Prostate gland (tissue), 2 donors: Measurements from ENCODE around the gene DNAAF5.

Experiments
- POLR2A ChIP-seq: fragments of 450-650 bp; IDR thresholded peaks from one replicate; pipeline ENCODE4 v1.6.1; 2016; ENCODE audit warnings: antibody characterized with exemption, mild to moderate bottlenecking
- TF ChIP-seq, protein P1 (sequence below), 4 experiments: fragments of 200-600 bp in 2 of 4; fragments of 450-650 bp in 2 of 4; sonication (generic) in 2 of 4; IDR thresholded peaks; 1 replicate in 3 of 4; 2 replicates in 1 of 4; pipeline ENCODE4 v1.5.1; 2016 to 2019; ENCODE audit warnings: antibody characterized with exemption in 4 of 4, mild to moderate bottlenecking in 2 of 4, moderate library complexity in 2 of 4

DNA sequence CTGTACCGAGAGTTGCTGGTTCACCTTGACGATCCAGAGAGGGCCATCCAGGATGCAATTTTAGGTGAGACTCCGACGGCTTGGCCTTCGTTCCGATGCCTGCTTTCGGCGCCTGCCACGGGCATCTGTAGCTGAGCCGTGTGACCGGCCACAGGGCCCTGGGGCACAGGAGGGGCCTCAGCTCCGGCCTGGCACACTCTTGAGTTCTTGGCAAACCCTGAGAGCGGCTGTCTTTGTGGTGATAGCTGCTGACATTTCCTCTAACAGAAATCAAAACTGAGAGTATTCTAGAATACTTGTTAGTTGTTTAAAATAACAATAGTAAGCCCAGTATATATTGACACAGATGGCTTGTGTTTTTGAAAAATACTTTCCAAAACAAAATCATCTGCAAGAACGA lies 53.6 kb downstream of the DNAAF5 start:
- TF ChIP-seq, protein P1, sequence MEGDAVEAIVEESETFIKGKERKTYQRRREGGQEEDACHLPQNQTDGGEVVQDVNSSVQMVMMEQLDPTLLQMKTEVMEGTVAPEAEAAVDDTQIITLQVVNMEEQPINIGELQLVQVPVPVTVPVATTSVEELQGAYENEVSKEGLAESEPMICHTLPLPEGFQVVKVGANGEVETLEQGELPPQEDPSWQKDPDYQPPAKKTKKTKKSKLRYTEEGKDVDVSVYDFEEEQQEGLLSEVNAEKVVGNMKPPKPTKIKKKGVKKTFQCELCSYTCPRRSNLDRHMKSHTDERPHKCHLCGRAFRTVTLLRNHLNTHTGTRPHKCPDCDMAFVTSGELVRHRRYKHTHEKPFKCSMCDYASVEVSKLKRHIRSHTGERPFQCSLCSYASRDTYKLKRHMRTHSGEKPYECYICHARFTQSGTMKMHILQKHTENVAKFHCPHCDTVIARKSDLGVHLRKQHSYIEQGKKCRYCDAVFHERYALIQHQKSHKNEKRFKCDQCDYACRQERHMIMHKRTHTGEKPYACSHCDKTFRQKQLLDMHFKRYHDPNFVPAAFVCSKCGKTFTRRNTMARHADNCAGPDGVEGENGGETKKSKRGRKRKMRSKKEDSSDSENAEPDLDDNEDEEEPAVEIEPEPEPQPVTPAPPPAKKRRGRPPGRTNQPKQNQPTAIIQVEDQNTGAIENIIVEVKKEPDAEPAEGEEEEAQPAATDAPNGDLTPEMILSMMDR (IDR thresholded peaks at IDR 0.05): no peak
- no peak for TF ChIP-seq POLR2A
